Stomach (tissue), 9 donors: ENCODE results near the gene SLC26A3. TPM values are rescaled to one million over a fixed set of nuclear protein-coding genes. Genes with fewer than 3 reads are reported as not detected.

Experiments
- DNase-seq, 2 donors: peaks; one replicate each; pipeline versions ENCODE4 v3.0.0 to v3.0.0-alpha.2; 2013 to 2019
- H3K27ac ChIP-seq, 5 donors: fragments of 200-600 bp in 4 of 5; sonication (generic) in 4 of 5; one replicate each; pipeline ENCODE4 v1.5.1; 2013 to 2019; ENCODE audit warnings: mild to moderate bottlenecking in 1 of 5, moderate library complexity in 1 of 5
- H3K27me3 ChIP-seq, 3 donors: fragments of 200-600 bp; sonication (generic); one replicate each; pipeline ENCODE4 v1.5.1; 2017 to 2019; ENCODE audit warnings: mixed run types in 1 of 3
- H3K36me3 ChIP-seq, 4 donors: fragments of 200-600 bp; sonication (generic); 1 replicate in 3 of 4; 2 replicates in 1 of 4; pipeline ENCODE4 v1.5.1; 2016 to 2019
- H3K4me1 ChIP-seq, 4 donors: fragments of 200-600 bp; sonication (generic); one replicate each; pipeline ENCODE4 v1.5.1; 2016 to 2019
- H3K4me3 ChIP-seq, 4 donors: fragments of 200-600 bp; sonication (generic) in 3 of 4; one replicate each; pipeline ENCODE4 v1.5.1; 2016 to 2019; ENCODE audit warnings: mild to moderate bottlenecking in 1 of 4
- H3K9me3 ChIP-seq, 4 donors: fragments of 200-600 bp; sonication (generic); one replicate each; pipeline ENCODE4 v1.5.1; 2016 to 2019
- EP300 ChIP-seq: sonication (generic); formaldehyde crosslinking; IDR thresholded peaks from one replicate; pipeline ENCODE4 v1.6.1; 2017; ENCODE audit warnings: antibody characterized with exemption
- POLR2A ChIP-seq, 4 donors: fragments of 450-650 bp; IDR thresholded peaks; one replicate each; pipeline ENCODE4 v1.6.1; 2016; ENCODE audit warnings: antibody characterized with exemption in 4 of 4, control low read depth in 2 of 4, mild to moderate bottlenecking in 1 of 4, moderate library complexity in 1 of 4
- POLR2AphosphoS5 ChIP-seq, 3 donors: sonication (generic); formaldehyde crosslinking; IDR thresholded peaks; one replicate each; pipeline ENCODE4 v1.6.1; 2016; ENCODE audit warnings: antibody characterized with exemption in 3 of 3
- WGBS, 5 donors: extraction: QIAGEN DNeasy Blood & Tissue Kit in 3 of 5; methylation state at CpG; one replicate each; pipeline versions ENCODE4 v1.1.5 to v1.1.7; 2013 to 2018; 5-methylcytosine and 5-hydroxymethylcytosine counted together
- intact Hi-C: fragments of 100-400 bp; cut with DNase I; formaldehyde crosslinking; loops from one replicate; pipeline ENCODE4 v1.15.1; 2023; ENCODE audit warnings: low total_unique reads
- polyA plus RNA-seq, 3 donors: library from polyadenylated mRNA; stranded (reverse); fragments of 200-250 nt; gene quantifications; one replicate each; pipeline ENCODE4 v1.2.3, GENCODE V29; 2013
- total RNA-seq, 5 donors: library from RNA; depleted of rRNA; stranded (reverse); fragments of >200 nt; gene quantifications; one replicate each; pipeline versions ENCODE4 v1.1.0 to v1.2.3, GENCODE V29; 2014 to 2016
- TF ChIP-seq, protein P1 (sequence below), 7 experiments: fragments of 450-650 bp in 4 of 7; fragments of 200-600 bp in 3 of 7; sonication (generic) in 3 of 7; IDR thresholded peaks; one replicate each; pipeline ENCODE4 v1.5.1; 2016 to 2019; ENCODE audit warnings: antibody characterized with exemption in 7 of 7, control low read depth in 2 of 7, mild to moderate bottlenecking in 1 of 7
- donor health status: healthy with polysubstance abuse.
- donor health status: Bipolar disorder and iron deficiency.
- donor health status: healthy.

SLC26A3 gene
- total and polyA plus RNA-seq, 8 donors = 0.10 to 52.4 (median 2.1) TPM; not detected in 4

DNA sequence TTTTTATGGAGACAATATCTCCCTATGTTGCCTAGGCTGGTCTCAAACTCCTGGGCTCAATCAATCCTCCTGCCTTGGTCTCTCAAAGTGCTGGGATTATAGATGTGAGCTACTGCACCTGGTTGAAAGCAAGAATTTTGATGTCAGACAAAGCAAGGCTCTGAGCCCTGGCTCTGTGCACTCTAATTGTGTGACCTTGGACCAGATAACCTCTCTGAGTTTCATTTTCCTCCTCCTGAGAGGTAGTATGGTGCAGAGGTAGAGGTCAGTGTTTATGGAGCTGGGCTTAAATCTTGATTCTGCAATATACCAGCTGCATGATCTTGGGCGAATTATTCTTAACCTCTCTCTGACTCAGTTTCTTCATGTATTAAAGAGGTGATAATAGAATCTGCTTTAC, 31.4 kb upstream of the SLC26A3 start:
- DNase-seq = no peak
- peaks cover 0 to 12% (median 5%) of the 10 kb centered on the region in 4 donors for H3K4me1 ChIP-seq
- intact Hi-C loops = no loop called here
- H3K27ac ChIP-seq = no peak overlapping the region
- no peak for TF ChIP-seq POLR2AphosphoS5 (IDR thresholded peaks at IDR 0.05)
- TF ChIP-seq EP300 = no peak
- WGBS, 5 donors = 59 to 89% (median 71%) methylated on average over 1 of the region's 1 CpG
- no peaks in the 10 kb centered on the region for H3K9me3 ChIP-seq
- no peak overlapping the region for H3K4me3 ChIP-seq
- H3K36me3 ChIP-seq = no peaks in the 10 kb centered on the region
- H3K27me3 ChIP-seq = no peaks in the 10 kb centered on the region

DNA sequence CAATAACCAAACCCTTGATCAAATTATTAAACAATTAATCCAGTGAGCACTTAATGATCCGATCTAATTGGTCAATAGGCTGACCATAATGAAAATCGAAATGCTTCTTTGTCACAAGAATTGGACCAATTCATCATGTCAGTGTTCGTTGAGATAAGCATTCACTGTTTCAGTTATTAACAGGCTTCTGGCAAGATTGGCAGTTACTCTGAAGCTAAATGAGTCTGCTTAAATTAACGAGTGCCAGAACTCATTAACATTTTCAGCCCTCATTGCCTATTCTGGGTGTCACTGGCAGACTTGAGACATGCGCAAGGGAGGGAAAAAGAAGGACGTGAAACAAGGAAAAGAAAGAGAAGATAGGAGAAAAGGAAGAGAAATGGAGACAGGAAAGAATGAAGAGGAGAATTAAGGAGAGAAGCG, 30.7 kb upstream of the SLC26A3 start:
- Histone ChIP-seq H3K27me3 (no peaks in the 10 kb centered on the region), H3K27ac (no peak overlapping the region), H3K4me3 (no peak overlapping the region), H3K4me1 (peaks cover 0 to 12% (median 5%) of the 10 kb centered on the region in 4 donors), H3K36me3 (no peaks in the 10 kb centered on the region), H3K9me3 (no peaks in the 10 kb centered on the region)
- TF ChIP-seq POLR2A (IDR thresholded peaks at IDR 0.05) (no peak), POLR2AphosphoS5 (IDR thresholded peaks at IDR 0.05) (no peak), EP300 (no peak)
- TF ChIP-seq, protein P1, sequence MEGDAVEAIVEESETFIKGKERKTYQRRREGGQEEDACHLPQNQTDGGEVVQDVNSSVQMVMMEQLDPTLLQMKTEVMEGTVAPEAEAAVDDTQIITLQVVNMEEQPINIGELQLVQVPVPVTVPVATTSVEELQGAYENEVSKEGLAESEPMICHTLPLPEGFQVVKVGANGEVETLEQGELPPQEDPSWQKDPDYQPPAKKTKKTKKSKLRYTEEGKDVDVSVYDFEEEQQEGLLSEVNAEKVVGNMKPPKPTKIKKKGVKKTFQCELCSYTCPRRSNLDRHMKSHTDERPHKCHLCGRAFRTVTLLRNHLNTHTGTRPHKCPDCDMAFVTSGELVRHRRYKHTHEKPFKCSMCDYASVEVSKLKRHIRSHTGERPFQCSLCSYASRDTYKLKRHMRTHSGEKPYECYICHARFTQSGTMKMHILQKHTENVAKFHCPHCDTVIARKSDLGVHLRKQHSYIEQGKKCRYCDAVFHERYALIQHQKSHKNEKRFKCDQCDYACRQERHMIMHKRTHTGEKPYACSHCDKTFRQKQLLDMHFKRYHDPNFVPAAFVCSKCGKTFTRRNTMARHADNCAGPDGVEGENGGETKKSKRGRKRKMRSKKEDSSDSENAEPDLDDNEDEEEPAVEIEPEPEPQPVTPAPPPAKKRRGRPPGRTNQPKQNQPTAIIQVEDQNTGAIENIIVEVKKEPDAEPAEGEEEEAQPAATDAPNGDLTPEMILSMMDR (IDR thresholded peaks at IDR 0.05) = no peak
- WGBS, 5 donors = 71 to 82% (median 78%) methylated on average over 7 of the region's 7 CpGs
- intact Hi-C loops = no loop called here
- DNase-seq = no peak

DNA sequence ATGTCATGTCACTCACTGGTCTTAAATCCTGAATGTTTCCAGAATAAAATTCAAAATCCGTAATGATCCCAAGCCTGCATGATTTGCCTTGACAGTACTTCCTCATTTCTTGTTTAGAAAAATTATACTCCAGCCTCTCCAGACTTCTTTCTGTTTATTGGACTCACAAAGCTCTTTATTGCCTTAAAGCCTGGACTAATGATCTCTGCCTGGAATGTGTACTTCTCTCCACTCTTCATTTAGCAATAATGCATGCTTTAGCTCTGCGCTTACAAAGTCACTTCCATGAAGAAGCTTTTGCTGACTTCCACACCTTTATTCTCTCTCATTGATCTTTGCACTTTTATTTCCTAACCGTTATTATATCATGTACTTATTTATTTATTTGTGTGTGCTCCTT, 27.4 kb upstream of the SLC26A3 start:
- Histone ChIP-seq H3K27me3 (no peaks in the 10 kb centered on the region), H3K27ac (no peak overlapping the region), H3K9me3 (no peaks in the 10 kb centered on the region), H3K4me1 (no peaks in the 10 kb centered on the region), H3K36me3 (no peaks in the 10 kb centered on the region), H3K4me3 (no peak overlapping the region)
- 82 to 92% (median 87%) methylated on average over 3 of the region's 3 CpGs for WGBS, 5 donors
- intact Hi-C loops = no loop called here
- TF ChIP-seq EP300 = no peak
- TF ChIP-seq POLR2A (IDR thresholded peaks at IDR 0.05) = no peak
- TF ChIP-seq, protein P1 (IDR thresholded peaks at IDR 0.05) = no peak
- no peak for TF ChIP-seq POLR2AphosphoS5 (IDR thresholded peaks at IDR 0.05)
- DNase-seq = no peak

DNA sequence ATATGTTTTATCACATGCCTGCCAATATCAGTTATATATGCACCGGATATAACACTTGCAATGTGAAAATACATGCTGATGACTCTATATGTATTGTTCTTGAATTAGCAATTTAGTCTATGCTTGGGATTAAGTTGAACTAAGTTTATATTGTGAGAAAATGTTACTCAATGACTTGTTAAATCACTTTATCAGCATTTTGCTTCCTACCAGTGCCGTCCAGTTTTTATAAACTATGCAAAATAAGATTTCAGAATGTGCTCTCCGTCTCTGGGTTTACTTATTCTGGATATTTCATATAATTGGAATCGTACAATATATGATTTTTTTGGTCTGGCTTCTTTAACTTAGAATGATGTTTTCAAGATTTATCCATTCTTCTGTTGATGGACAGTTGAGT, 25.5 kb upstream of the SLC26A3 start:
- Histone ChIP-seq H3K9me3 (no peaks in the 10 kb centered on the region), H3K27me3 (no peaks in the 10 kb centered on the region), H3K36me3 (no peaks in the 10 kb centered on the region), H3K4me3 (no peak overlapping the region), H3K27ac (no peak overlapping the region), H3K4me1 (no peaks in the 10 kb centered on the region)
- WGBS, 5 donors = 81 to 89% (median 86%) methylated on average over 4 of the region's 4 CpGs
- TF ChIP-seq, protein P1 (IDR thresholded peaks at IDR 0.05) = no peak
- TF ChIP-seq POLR2AphosphoS5 (IDR thresholded peaks at IDR 0.05) (no peak), POLR2A (IDR thresholded peaks at IDR 0.05) (no peak), EP300 (no peak)
- no peak for DNase-seq
- intact Hi-C loops = no loop called here

DNA sequence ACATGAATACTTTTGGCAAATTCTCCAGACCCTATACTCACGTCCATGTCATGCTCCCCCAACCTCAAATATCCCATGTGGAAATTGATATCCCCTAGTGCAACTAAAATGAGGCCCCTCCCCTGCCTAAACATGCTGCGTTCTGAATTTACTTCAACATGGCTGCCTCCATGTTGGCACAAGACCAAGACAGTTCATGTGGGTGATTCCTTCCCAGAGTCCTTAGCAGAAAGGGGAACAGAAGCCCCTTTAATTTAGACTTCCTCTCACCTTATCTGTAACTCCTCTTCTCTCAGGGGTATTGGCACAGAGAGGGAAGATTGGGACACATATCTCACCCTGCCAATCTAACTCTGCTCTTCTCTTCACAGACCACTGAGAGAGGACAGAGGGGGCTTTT, 24.5 kb upstream of the SLC26A3 start:
- TF ChIP-seq, protein P1 (IDR thresholded peaks at IDR 0.05) = no peak
- TF ChIP-seq EP300 (no peak), POLR2A (IDR thresholded peaks at IDR 0.05) (no peak), POLR2AphosphoS5 (IDR thresholded peaks at IDR 0.05) (no peak)
- no peak for DNase-seq
- Histone ChIP-seq H3K27me3 (no peaks in the 10 kb centered on the region), H3K9me3 (no peaks in the 10 kb centered on the region), H3K4me3 (no peak overlapping the region), H3K4me1 (no peaks in the 10 kb centered on the region), H3K27ac (no peak overlapping the region), H3K36me3 (no peaks in the 10 kb centered on the region)
- intact Hi-C loops = no loop called here
- WGBS, 5 donors = 70 to 82% (median 72%) methylated on average over 2 of the region's 2 CpGs
